Lower leg skin (tissue), 4 donors: ENCODE measurements around the gene DNAH9. TPM values are rescaled to one million over a fixed set of nuclear protein-coding genes. Genes with fewer than 3 reads are reported as not detected.

Source experiments
- DNase-seq, 2 donors: peaks; one replicate each; pipeline ENCODE4 v3.0.0-alpha.2; 2019; ENCODE audit warnings: low spot score in 2 of 2
- H3K4me3 ChIP-seq: fragments of 200-600 bp; sonication (generic); 2 replicates; pipeline ENCODE4 v1.5.1; 2017; ENCODE audit warnings: mild to moderate bottlenecking, low read depth; ENCODE audit not compliant: poor library complexity, severe bottlenecking
- CTCF ChIP-seq, 3 donors: fragments of 450-650 bp; IDR thresholded peaks; one replicate each; pipeline ENCODE4 v1.5.1; 2016; ENCODE audit warnings: antibody characterized with exemption in 3 of 3, mild to moderate bottlenecking in 3 of 3, moderate library complexity in 2 of 3
- POLR2A ChIP-seq, 2 donors: fragments of 450-650 bp; IDR thresholded peaks; one replicate each; pipeline ENCODE4 v1.6.1; 2016 to 2017; ENCODE audit warnings: antibody characterized with exemption in 2 of 2, mild to moderate bottlenecking in 1 of 2, moderate library complexity in 1 of 2
- WGBS, 2 donors: methylation state at CpG; one replicate each; pipeline ENCODE4 v1.1.5; 2018; 5-methylcytosine and 5-hydroxymethylcytosine counted together
- intact Hi-C: fragments of 100-400 bp; cut with DNase I; formaldehyde crosslinking; loops from one replicate; pipeline ENCODE4 v1.15.0; 2023; ENCODE audit warnings: low total_unique reads
- total RNA-seq, 4 donors: library from RNA; depleted of rRNA; stranded (reverse); fragments of >200 nt; gene quantifications; one replicate each; pipeline ENCODE4 v1.1.0, GENCODE V29; 2016

The DNAH9 gene
- total RNA-seq, 4 donors from 2014 or later = 1.9 to 2.6 (median 2.3) TPM

GRCh38 chr17:11805952-11806351 is 207.7 kb downstream of the DNAH9 start:
- TF ChIP-seq CTCF (IDR thresholded peaks at IDR 0.05) = no peak
- intact Hi-C loops = no loop called here
- WGBS, 2 donors = 98 to 100% methylated on average over 7 of the region's 7 CpGs

GRCh38 chr17:11807606-11808005 is 209.3 kb downstream of the DNAH9 start:
- intact Hi-C loops = no loop called here
- no peak for DNase-seq
- H3K4me3 ChIP-seq = no peak overlapping the region
- TF ChIP-seq POLR2A (IDR thresholded peaks at IDR 0.05) (no peak), CTCF (IDR thresholded peaks at IDR 0.05) (no peak)
- 68 to 72% methylated on average over 7 of the region's 7 CpGs for WGBS, 2 donors

More at GRCh38 chr17:11805952-11806351, 207.7 kb downstream of the DNAH9 start:
- H3K4me3 ChIP-seq = no peak overlapping the region
- DNase-seq = no peak

GRCh38 chr17:11813278-11813677 is 215.0 kb downstream of the DNAH9 start:
- WGBS, 2 donors = 76 to 84% methylated on average over 4 of the region's 4 CpGs
- no peak for TF ChIP-seq CTCF (IDR thresholded peaks at IDR 0.05)
- no peak for TF ChIP-seq POLR2A (IDR thresholded peaks at IDR 0.05)
- DNase-seq = no peak
- intact Hi-C loops = no loop called here
- no peak overlapping the region for H3K4me3 ChIP-seq

- no peak for TF ChIP-seq POLR2A (IDR thresholded peaks at IDR 0.05)
- TF ChIP-seq CTCF (IDR thresholded peaks at IDR 0.05) = no peak
- no peak for DNase-seq
- no peak overlapping the region for H3K4me3 ChIP-seq
- intact Hi-C loops = no loop called here
These were observed 215.6 kb downstream of the DNAH9 start for GRCh38 chr17:11813871-11814270.

GRCh38 chr17:11814655-11815262 is 216.5 kb downstream of the DNAH9 start:
- H3K4me3 ChIP-seq = no peak overlapping the region
- intact Hi-C loops = no loop called here
- no peak for TF ChIP-seq POLR2A (IDR thresholded peaks at IDR 0.05)
- no peak for TF ChIP-seq CTCF (IDR thresholded peaks at IDR 0.05)
- 54 to 57% methylated on average over 3 of the region's 3 CpGs for WGBS, 2 donors
- no peak for DNase-seq

GRCh38 chr17:11816409-11816808 is 218.1 kb downstream of the DNAH9 start:
- TF ChIP-seq CTCF (IDR thresholded peaks at IDR 0.05) (no peak), POLR2A (IDR thresholded peaks at IDR 0.05) (no peak)

More at GRCh38 chr17:11816409-11816808, 218.1 kb downstream of the DNAH9 start:
- DNase-seq = no peak
- no peak overlapping the region for H3K4me3 ChIP-seq
- intact Hi-C loops = no loop called here
- 82 to 93% methylated on average over 2 of the region's 2 CpGs for whole genome bisulfite sequencing, 2 donors
